GM19043 (cell line): ENCODE measurements around the gene GRIA1.
"Not testable (repeated sequence)": the region's sequence is repeated elsewhere in the genome, so short reads cannot be mapped to it uniquely, and the experiment has no call there.

Source experiments
- ATAC-seq: cut with Tn5 transposase; IDR thresholded peaks from one replicate; pipeline ENCODE4 v1.9.1; 2021; ENCODE audit warnings: low read depth; ENCODE audit not compliant: unreplicated experiment

GRIA1 gene

GRCh38 chr5:153704110-153704509 is 213.6 kb downstream of the GRIA1 start:
- ATAC-seq, result no peak

- ATAC-seq, result no peak
Observed at GRCh38 chr5:153707626-153708025, 217.2 kb downstream of the GRIA1 start.

GRCh38 chr5:153711755-153712154 is 221.3 kb downstream of the GRIA1 start:
- ATAC-seq, result no peak

- ATAC-seq, result no peak
Observed at GRCh38 chr5:153712946-153713345, 222.5 kb downstream of the GRIA1 start.

- ATAC-seq, result no peak
Observed at GRCh38 chr5:153713943-153714342, 223.5 kb downstream of the GRIA1 start.

GRCh38 chr5:153714798-153715197 is 224.3 kb downstream of the GRIA1 start:
- ATAC-seq, result no peak

GRCh38 chr5:153717287-153717686 is 226.8 kb downstream of the GRIA1 start:
- ATAC-seq, result no peak

- ATAC-seq, result no peak
Observed at GRCh38 chr5:153718713-153719112, 228.2 kb downstream of the GRIA1 start.

- ATAC-seq, result no peak
Observed at GRCh38 chr5:153719324-153719723, 228.9 kb downstream of the GRIA1 start.

GRCh38 chr5:153723022-153723610 is 232.6 kb downstream of the GRIA1 start:
- not testable (repeated sequence) for ATAC-seq

- no peak for ATAC-seq
Observed at GRCh38 chr5:153742060-153742459, 251.6 kb downstream of the GRIA1 start.

- ATAC-seq, result no peak
Observed at GRCh38 chr5:153744751-153745150, 254.3 kb downstream of the GRIA1 start.

- no peak for ATAC-seq
Observed at GRCh38 chr5:153745778-153746395, 255.4 kb downstream of the GRIA1 start.

GRCh38 chr5:153746440-153746839 is 256.0 kb downstream of the GRIA1 start:
- ATAC-seq, result no peak

- ATAC-seq, result no peak
Observed at GRCh38 chr5:153748823-153749222, 258.4 kb downstream of the GRIA1 start.

GRCh38 chr5:153749960-153750359 is 259.5 kb downstream of the GRIA1 start:
- no peak for ATAC-seq

GRCh38 chr5:153751251-153751650 is 260.8 kb downstream of the GRIA1 start:
- ATAC-seq, result no peak

GRCh38 chr5:153752890-153753289 is 262.4 kb downstream of the GRIA1 start:
- ATAC-seq, result no peak

GRCh38 chr5:153753645-153754432 is 263.4 kb downstream of the GRIA1 start:
- ATAC-seq, result no peak

- no peak for ATAC-seq
Observed at GRCh38 chr5:153755913-153756500, 265.5 kb downstream of the GRIA1 start.

- no peak for ATAC-seq
Observed at GRCh38 chr5:153756540-153756939, 266.1 kb downstream of the GRIA1 start.
